Breast epithelium (tissue), 3 donors: Measurements from ENCODE around the gene TTC39A.

Source experiments
- CTCF ChIP-seq, 3 donors: fragments of 450-650 bp; IDR thresholded peaks; one replicate each; pipeline ENCODE4 v1.5.1; 2016 to 2017; ENCODE audit warnings: antibody characterized with exemption in 3 of 3, mild to moderate bottlenecking in 3 of 3, moderate library complexity in 3 of 3
- POLR2AphosphoS5 ChIP-seq, 3 donors: sonication (generic); formaldehyde crosslinking; IDR thresholded peaks; one replicate each; pipeline ENCODE4 v1.6.1; 2017; ENCODE audit warnings: antibody characterized with exemption in 3 of 3

- TF ChIP-seq POLR2AphosphoS5 (IDR thresholded peaks at IDR 0.05) (no peak), CTCF (IDR thresholded peaks at IDR 0.05) (no peak)
Measured at GRCh38 chr1:51270751-51271150, 59.6 kb downstream of the TTC39A start.
